ENCODE measurements around the gene PTPRD. TPM values are rescaled to one million over a fixed set of nuclear protein-coding genes. Genes with fewer than 3 reads are reported as not detected.
A peak's percentile ranks its signal among the peaks of the same experiment; 100 is the strongest.
"Not testable (repeated sequence)": the region's sequence is repeated elsewhere in the genome, so short reads cannot be mapped to it uniquely, and the experiment has no call there.

The PTPRD gene
- total RNA-seq, 2 experiments from 2014 or later, result 0.03 TPM; not detected in 1

DNA sequence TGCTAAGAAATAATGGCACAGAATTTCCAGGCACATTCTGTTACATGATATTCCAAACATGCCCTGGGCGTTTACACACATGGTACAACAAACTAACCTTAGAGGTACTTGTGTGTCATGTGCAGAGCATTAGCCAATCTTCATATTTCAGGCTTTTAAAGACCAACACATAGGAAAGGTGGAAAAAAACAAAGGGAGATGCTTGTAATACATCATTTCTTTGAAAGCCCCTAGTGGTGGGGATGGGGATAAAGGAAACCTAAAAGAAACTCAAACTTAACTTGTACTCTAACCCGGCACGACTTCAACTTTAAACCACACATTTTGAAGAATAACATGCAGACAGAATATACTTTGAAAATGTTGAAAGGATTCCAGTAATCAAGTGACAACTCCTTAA is 133.6 kb downstream of the PTPRD start:
- no TSS peak for BruUV-seq (replicated peaks)
- intact Hi-C loops (cut with micrococcal nuclease; ENCODE audit: unreplicated experiment), result no loop called here
- Histone ChIP-seq H4K20me1 (ENCODE audit: insufficient read depth, low read length) (no peaks in the 10 kb centered on the region), H3K79me2 (ENCODE audit: insufficient read depth, low read depth, low read length) (no peaks in the 10 kb centered on the region), H3K36me3 (ENCODE audit: insufficient read depth, low read length) (no peaks in the 10 kb centered on the region), H2AFZ (ENCODE audit: low read length) (no peak overlapping the region), H3K27ac (ENCODE audit: low read depth, low read length, poor library complexity, severe bottlenecking) (no peak overlapping the region), H3K4me2 (ENCODE audit: low read length) (no peak overlapping the region), H3K9me3 (ENCODE audit: low read length) (no peaks in the 10 kb centered on the region), H3K4me3 (ENCODE audit: low read depth, low read length, poor library complexity, severe bottlenecking) (no peak overlapping the region), H3K4me1 (ENCODE audit: insufficient read depth, low read length, poor library complexity, severe bottlenecking) (no peaks in the 10 kb centered on the region), H3K9me2 (ENCODE audit: insufficient read depth, low read length) (no peaks in the 10 kb centered on the region)
- POLR2A ChIA-PET, result no interaction called here
- CTCF ChIA-PET (ENCODE audit: unreplicated experiment), result no interaction called here
- TF ChIP-seq CTCF (conservative IDR thresholded peaks at IDR 0.05; ENCODE audit: low read length), result peak; percentile 66
- TF ChIP-seq EZH2phosphoT487 (IDR thresholded peaks at IDR 0.05; ENCODE audit: borderline replicate concordance, low read depth, low read length), result no peak
- no peak for DNase-seq (ENCODE audit: low spot score)

- H4K20me1 ChIP-seq (ENCODE audit: insufficient read depth, low read length); H3K9me2 ChIP-seq (ENCODE audit: insufficient read depth, low read length); H3K9me3 ChIP-seq (ENCODE audit: low read length); intact Hi-C loops (cut with micrococcal nuclease; ENCODE audit: unreplicated experiment); DNase-seq (ENCODE audit: low spot score); H3K4me3 ChIP-seq (ENCODE audit: low read depth, low read length, poor library complexity, severe bottlenecking); H3K4me2 ChIP-seq (ENCODE audit: low read length); H3K4me1 ChIP-seq (ENCODE audit: insufficient read depth, low read length, poor library complexity, severe bottlenecking); BruUV-seq (replicated peaks); H3K27ac ChIP-seq (ENCODE audit: low read depth, low read length, poor library complexity, severe bottlenecking); H2AFZ ChIP-seq (ENCODE audit: low read length); H3K36me3 ChIP-seq (ENCODE audit: insufficient read depth, low read length); H3K79me2 ChIP-seq (ENCODE audit: insufficient read depth, low read depth, low read length); CTCF ChIA-PET (ENCODE audit: unreplicated experiment); POLR2A ChIA-PET: not testable (repeated sequence)
Measured at GRCh38 chr9:10449201-10449617, 163.6 kb downstream of the PTPRD start.

DNA sequence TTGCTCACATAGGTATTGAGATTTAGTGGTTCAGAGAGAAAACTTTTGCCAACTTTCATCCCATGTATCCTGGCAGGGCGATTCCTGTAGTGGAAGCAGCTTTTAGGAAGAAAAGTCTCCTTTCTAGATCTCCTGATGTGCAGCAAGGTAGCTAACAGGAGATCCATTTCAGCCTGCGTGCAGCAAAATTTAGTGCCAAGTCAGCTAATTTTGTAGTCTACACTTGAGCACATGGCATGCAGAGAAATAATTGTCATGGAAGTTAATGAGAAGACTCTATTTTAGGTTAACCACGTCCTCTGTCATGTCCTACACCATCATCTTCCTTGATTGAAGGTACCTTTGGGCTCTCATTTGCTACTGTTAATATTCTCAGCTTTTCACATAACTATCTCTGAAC is 165.8 kb downstream of the PTPRD start:
- intact Hi-C loops (cut with micrococcal nuclease; ENCODE audit: unreplicated experiment), result no loop called here
- Histone ChIP-seq H3K4me1 (ENCODE audit: insufficient read depth, low read length, poor library complexity, severe bottlenecking) (no peaks in the 10 kb centered on the region), H3K9me2 (ENCODE audit: insufficient read depth, low read length) (no peaks in the 10 kb centered on the region), H3K36me3 (ENCODE audit: insufficient read depth, low read length) (no peaks in the 10 kb centered on the region), H3K79me2 (ENCODE audit: insufficient read depth, low read depth, low read length) (no peaks in the 10 kb centered on the region), H3K27ac (ENCODE audit: low read depth, low read length, poor library complexity, severe bottlenecking) (no peak overlapping the region), H3K9me3 (ENCODE audit: low read length) (no peaks in the 10 kb centered on the region), H3K4me2 (ENCODE audit: low read length) (no peak overlapping the region), H4K20me1 (ENCODE audit: insufficient read depth, low read length) (no peaks in the 10 kb centered on the region), H3K4me3 (ENCODE audit: low read depth, low read length, poor library complexity, severe bottlenecking) (no peak overlapping the region), H2AFZ (ENCODE audit: low read length) (no peak overlapping the region)
- ChIA-PET CTCF (ENCODE audit: unreplicated experiment) (no interaction called here), POLR2A (no interaction called here)
- no TSS peak for BruUV-seq (replicated peaks)
- DNase-seq (ENCODE audit: low spot score), result no peak
- TF ChIP-seq EZH2phosphoT487 (IDR thresholded peaks at IDR 0.05; ENCODE audit: borderline replicate concordance, low read depth, low read length) (no peak), CTCF (conservative IDR thresholded peaks at IDR 0.05; ENCODE audit: low read length) (no peak)

Measured in OCI-LY7 (cell line).